ENCODE measurements around the gene CCDC122.

GRCh38 chr13:43883631-43884030 is 4.1 kb upstream of the CCDC122 start:
- TF ChIP-seq POLR2AphosphoS5 (IDR thresholded peaks at IDR 0.05; ENCODE audit: low read depth, low read length) (no peak), SIN3A (IDR thresholded peaks at IDR 0.05; ENCODE audit: borderline replicate concordance, insufficient read depth, low read depth, low read length) (no peak), CTCF (IDR thresholded peaks at IDR 0.05) (no peak)
